ENCODE data around the gene MRAP2. TPM values are rescaled to one million over a fixed set of nuclear protein-coding genes. Genes with fewer than 3 reads are reported as not detected.
"Not testable (repeated sequence)": the region's sequence is repeated elsewhere in the genome, so short reads cannot be mapped to it uniquely, and the experiment has no call there.

The MRAP2 gene
- total RNA-seq, 1 experiment from 2014 or later, result 0.33 TPM

DNA sequence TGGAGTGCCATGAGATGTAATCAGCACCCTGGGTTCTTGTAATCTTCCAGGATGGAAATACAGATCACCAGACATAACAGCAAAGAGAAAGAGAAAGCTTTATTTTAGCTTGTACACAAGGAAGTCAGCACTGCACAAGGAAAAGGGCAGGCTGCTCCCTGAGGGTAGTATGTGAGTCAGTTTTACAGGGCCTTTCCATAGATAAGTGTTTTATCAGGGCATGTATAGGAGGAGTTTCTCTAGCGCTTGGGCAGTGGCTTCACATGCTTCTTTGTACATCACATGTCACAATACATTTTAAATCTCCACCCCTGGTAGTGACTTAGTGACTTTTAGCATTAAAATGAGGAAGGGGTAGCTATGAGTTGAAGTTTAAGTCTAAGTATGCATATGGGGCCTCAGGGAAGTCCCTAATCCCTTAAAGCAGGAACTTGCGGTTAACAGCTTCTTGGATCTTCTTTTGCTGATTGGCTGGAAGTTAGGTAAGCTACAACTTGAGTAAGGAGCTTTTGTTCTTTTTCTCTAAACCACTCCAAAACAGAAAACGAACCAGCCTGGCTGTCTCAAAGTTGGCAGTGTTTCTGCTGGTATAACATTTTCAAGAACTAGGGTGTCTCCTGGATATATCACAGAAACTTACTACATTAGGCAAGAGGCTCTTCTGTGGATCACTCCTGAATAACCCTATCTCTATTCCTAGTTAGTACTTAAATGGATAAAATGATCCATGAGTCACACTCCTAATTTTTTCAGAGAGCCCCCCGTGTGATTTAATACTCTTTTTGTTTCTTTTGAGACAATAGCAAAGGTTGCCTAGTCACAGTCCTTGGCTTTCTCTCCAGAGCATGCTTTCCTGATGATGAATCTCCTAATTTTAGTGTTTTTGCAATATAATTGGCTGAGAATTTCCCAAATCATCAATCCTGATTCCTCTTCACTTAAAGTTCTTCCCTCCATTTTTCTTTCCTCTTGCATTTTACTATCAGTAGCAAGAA lies 60.2 kb downstream of the MRAP2 start:
- intact Hi-C loops (cut with micrococcal nuclease), result no loop called here
- CTCF ChIA-PET, result interaction anchor here (0.6 kb wide), 1 partner anchor 16 kb away, joined by 3 read pairs; no protein-coding TSS in a partner anchor

DNA sequence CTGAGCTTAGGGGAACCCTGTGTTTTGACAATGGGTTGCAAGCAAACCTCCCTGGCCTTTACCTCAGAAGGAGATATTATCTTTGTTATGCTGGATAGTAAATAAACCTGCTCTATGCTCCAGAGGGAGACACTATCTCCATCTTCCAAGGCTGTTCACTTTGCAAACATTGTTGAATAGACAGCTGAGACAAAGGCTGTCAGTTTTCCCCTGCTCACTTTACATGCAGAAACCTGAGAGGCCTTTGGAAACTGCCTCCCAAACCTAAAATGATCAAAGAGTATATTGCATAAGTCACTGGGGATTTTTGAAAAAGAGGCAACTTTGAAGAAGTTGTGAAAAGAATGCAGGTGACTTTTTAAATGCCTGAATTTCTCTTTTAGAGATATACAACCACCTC lies 61.6 kb downstream of the MRAP2 start:
- ChIA-PET CTCF (interaction anchor here (0.6 to 0.7 kb wide), 2 partner anchors 13 to 1495 kb away, joined by 3 read pairs; no protein-coding TSS in a partner anchor), POLR2A (no interaction called here)
- Mint-ChIP-seq H3K4me3 (ENCODE audit: unreplicated experiment) (no peak overlapping the region), H3K4me1 (ENCODE audit: insufficient read depth, unreplicated experiment) (no peaks in the 10 kb centered on the region), H3K27ac (ENCODE audit: low read depth, unreplicated experiment) (no peak overlapping the region), H3K27me3 (ENCODE audit: insufficient read depth, unreplicated experiment) (no peaks in the 10 kb centered on the region), H3K36me3 (ENCODE audit: insufficient read depth, unreplicated experiment) (no peaks in the 10 kb centered on the region), H3K9me3 (ENCODE audit: unreplicated experiment) (no peaks in the 10 kb centered on the region)
- TF ChIP-seq, protein P1, sequence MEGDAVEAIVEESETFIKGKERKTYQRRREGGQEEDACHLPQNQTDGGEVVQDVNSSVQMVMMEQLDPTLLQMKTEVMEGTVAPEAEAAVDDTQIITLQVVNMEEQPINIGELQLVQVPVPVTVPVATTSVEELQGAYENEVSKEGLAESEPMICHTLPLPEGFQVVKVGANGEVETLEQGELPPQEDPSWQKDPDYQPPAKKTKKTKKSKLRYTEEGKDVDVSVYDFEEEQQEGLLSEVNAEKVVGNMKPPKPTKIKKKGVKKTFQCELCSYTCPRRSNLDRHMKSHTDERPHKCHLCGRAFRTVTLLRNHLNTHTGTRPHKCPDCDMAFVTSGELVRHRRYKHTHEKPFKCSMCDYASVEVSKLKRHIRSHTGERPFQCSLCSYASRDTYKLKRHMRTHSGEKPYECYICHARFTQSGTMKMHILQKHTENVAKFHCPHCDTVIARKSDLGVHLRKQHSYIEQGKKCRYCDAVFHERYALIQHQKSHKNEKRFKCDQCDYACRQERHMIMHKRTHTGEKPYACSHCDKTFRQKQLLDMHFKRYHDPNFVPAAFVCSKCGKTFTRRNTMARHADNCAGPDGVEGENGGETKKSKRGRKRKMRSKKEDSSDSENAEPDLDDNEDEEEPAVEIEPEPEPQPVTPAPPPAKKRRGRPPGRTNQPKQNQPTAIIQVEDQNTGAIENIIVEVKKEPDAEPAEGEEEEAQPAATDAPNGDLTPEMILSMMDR (IDR thresholded peaks at IDR 0.05; ENCODE audit: unreplicated experiment), result no peak
- intact Hi-C loops (cut with micrococcal nuclease), result no loop called here
- no peak for DNase-seq (ENCODE audit: unreplicated experiment)
- no TSS peak for BruUV-seq (replicated peaks)

More for the DNA sequence above, 60.2 kb downstream of the MRAP2 start:
- H3K36me3 Mint-ChIP-seq (ENCODE audit: insufficient read depth, unreplicated experiment), result no peaks in the 10 kb centered on the region
- no peak overlapping the region for H3K27ac Mint-ChIP-seq (ENCODE audit: low read depth, unreplicated experiment)
- BruUV-seq (replicated peaks), result no TSS peak
- no peaks in the 10 kb centered on the region for H3K27me3 Mint-ChIP-seq (ENCODE audit: insufficient read depth, unreplicated experiment)
- no peak overlapping the region for H3K4me3 Mint-ChIP-seq (ENCODE audit: unreplicated experiment)
- H3K9me3 Mint-ChIP-seq (ENCODE audit: unreplicated experiment), result no peaks in the 10 kb centered on the region
- TF ChIP-seq, protein P1 (IDR thresholded peaks at IDR 0.05; ENCODE audit: unreplicated experiment), result no peak
- POLR2A ChIA-PET, result interaction anchor here (0.6 kb wide), 1 partner anchor 37 kb away, joined by 4 read pairs; no protein-coding TSS in a partner anchor
- H3K4me1 Mint-ChIP-seq (ENCODE audit: insufficient read depth, unreplicated experiment), result no peaks in the 10 kb centered on the region
- no peak for DNase-seq (ENCODE audit: unreplicated experiment)

DNA sequence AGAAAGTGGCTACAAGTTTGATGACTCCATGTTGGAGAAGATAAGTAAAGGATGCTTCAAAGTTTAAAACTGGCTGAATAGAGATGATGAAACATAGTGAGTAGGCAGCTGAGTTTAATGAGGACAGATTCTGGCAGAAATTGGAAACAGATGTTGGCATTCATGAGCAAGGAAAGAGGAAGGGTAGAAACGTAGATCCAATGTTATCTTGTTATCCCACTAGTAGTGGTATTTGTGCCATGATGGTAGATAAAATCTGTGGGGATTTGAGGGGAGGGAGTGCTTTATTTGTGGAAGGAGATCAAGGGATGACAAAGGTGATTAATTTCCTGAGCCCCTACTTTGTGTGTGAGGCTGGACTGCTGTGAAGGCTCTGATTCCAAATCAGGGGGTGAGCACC lies 69.5 kb downstream of the MRAP2 start:
- peaks cover 12% of the 10 kb centered on the region for H3K27me3 Mint-ChIP-seq (ENCODE audit: insufficient read depth, unreplicated experiment)
- TF ChIP-seq, protein P1 (IDR thresholded peaks at IDR 0.05; ENCODE audit: unreplicated experiment), result no peak
- DNase-seq (ENCODE audit: unreplicated experiment), result no peak

DNA sequence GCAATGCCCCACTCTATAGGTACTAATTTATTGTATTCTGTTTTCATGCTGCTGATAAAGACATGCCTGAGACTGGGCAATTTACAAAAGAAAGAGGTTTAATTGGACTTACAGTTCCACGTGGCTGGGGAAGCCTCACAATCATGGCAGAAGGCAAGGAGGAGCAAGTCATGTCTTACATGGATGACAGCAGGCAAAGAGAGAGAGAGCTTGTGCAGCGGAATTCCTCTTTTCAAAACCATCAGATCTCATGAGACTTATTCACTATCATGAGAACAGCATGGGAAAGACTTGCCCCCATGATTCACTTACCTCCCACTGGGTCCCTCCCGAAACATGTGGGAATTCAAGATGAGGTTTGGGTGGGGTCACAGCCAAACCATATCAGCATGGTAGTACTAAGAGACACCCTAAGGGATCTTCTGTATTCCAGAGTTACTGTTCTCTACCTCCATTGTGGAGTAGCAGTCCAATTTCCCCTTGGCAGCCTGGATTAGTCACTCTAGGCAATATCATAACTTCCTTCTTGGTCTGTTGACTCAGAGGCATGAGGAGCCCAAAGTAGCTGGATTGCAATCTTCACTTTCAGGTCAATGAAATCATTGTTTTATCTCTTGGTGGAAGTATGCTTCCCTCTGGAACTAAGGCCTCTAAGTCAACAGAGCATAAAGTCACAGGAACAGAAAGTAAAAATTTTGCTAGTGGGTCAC lies 71.8 kb downstream of the MRAP2 start:
- H3K9me3 Mint-ChIP-seq (ENCODE audit: unreplicated experiment); BruUV-seq (replicated peaks); H3K4me1 Mint-ChIP-seq (ENCODE audit: insufficient read depth, unreplicated experiment); H3K4me3 Mint-ChIP-seq (ENCODE audit: unreplicated experiment); intact Hi-C loops (cut with micrococcal nuclease); H3K27ac Mint-ChIP-seq (ENCODE audit: low read depth, unreplicated experiment); POLR2A ChIA-PET; H3K36me3 Mint-ChIP-seq (ENCODE audit: insufficient read depth, unreplicated experiment); DNase-seq (ENCODE audit: unreplicated experiment): not testable (repeated sequence)
- CTCF ChIA-PET, result interaction anchor here (0.7 kb wide), 1 partner anchor 153 kb away, joined by 3 read pairs; no protein-coding TSS in a partner anchor
- H3K27me3 Mint-ChIP-seq (ENCODE audit: insufficient read depth, unreplicated experiment), result peaks cover 12% of the 10 kb centered on the region

More for the DNA sequence above, 69.5 kb downstream of the MRAP2 start:
- intact Hi-C loops (cut with micrococcal nuclease), result no loop called here
- Mint-ChIP-seq H3K4me1 (ENCODE audit: insufficient read depth, unreplicated experiment) (no peaks in the 10 kb centered on the region), H3K9me3 (ENCODE audit: unreplicated experiment) (no peaks in the 10 kb centered on the region), H3K36me3 (ENCODE audit: insufficient read depth, unreplicated experiment) (no peaks in the 10 kb centered on the region), H3K27ac (ENCODE audit: low read depth, unreplicated experiment) (no peak overlapping the region), H3K4me3 (ENCODE audit: unreplicated experiment) (no peak overlapping the region)
- POLR2A ChIA-PET, result no interaction called here
- BruUV-seq (replicated peaks), result no TSS peak
- CTCF ChIA-PET, result interaction anchor here (0.7 to 1.0 kb wide), 2 partner anchors 17 to 22 kb away, joined by 3 to 4 read pairs; no protein-coding TSS in a partner anchor

Data from MCF 10A (cell line).